Breast epithelium (tissue), 3 donors: ENCODE measurements around the gene CREM.

Experiments
- POLR2A ChIP-seq: fragments of 450-650 bp; IDR thresholded peaks from one replicate; pipeline ENCODE4 v1.6.1; 2016; ENCODE audit warnings: antibody characterized with exemption, mild to moderate bottlenecking, moderate library complexity
- TF ChIP-seq, protein P1 (sequence below), 3 donors: fragments of 450-650 bp; IDR thresholded peaks; one replicate each; pipeline ENCODE4 v1.5.1; 2016 to 2017; ENCODE audit warnings: antibody characterized with exemption in 3 of 3, mild to moderate bottlenecking in 3 of 3, moderate library complexity in 3 of 3

DNA sequence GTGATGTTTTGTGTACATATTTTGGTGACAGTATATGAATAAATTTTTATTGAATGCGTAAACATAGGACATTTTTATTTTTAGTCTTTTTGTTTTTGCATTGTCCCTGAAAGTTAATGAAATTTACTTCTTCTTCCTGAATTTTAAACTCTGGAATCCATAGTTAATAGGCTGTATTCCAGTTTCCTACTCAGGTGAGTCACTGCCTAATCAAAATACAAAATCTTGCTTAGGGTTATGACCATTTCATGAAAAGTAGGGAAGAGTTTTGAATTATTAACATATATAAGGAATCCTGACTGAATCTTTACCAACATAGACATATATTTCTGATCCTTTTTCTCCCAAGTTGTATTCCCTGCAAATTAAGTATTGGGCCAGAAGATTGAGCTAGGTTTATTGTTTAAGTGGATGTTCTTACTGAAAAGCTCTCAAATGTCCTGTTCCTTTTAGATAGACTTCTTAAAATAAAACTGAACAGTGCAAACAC lies 2.6 kb downstream of the CREM start:
- TF ChIP-seq, protein P1, sequence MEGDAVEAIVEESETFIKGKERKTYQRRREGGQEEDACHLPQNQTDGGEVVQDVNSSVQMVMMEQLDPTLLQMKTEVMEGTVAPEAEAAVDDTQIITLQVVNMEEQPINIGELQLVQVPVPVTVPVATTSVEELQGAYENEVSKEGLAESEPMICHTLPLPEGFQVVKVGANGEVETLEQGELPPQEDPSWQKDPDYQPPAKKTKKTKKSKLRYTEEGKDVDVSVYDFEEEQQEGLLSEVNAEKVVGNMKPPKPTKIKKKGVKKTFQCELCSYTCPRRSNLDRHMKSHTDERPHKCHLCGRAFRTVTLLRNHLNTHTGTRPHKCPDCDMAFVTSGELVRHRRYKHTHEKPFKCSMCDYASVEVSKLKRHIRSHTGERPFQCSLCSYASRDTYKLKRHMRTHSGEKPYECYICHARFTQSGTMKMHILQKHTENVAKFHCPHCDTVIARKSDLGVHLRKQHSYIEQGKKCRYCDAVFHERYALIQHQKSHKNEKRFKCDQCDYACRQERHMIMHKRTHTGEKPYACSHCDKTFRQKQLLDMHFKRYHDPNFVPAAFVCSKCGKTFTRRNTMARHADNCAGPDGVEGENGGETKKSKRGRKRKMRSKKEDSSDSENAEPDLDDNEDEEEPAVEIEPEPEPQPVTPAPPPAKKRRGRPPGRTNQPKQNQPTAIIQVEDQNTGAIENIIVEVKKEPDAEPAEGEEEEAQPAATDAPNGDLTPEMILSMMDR (IDR thresholded peaks at IDR 0.05), result no peak
- no peak for TF ChIP-seq POLR2A
